ENCODE results near the gene E2F3.
A peak's percentile ranks its signal among the peaks of the same experiment; 100 is the strongest.

DNA sequence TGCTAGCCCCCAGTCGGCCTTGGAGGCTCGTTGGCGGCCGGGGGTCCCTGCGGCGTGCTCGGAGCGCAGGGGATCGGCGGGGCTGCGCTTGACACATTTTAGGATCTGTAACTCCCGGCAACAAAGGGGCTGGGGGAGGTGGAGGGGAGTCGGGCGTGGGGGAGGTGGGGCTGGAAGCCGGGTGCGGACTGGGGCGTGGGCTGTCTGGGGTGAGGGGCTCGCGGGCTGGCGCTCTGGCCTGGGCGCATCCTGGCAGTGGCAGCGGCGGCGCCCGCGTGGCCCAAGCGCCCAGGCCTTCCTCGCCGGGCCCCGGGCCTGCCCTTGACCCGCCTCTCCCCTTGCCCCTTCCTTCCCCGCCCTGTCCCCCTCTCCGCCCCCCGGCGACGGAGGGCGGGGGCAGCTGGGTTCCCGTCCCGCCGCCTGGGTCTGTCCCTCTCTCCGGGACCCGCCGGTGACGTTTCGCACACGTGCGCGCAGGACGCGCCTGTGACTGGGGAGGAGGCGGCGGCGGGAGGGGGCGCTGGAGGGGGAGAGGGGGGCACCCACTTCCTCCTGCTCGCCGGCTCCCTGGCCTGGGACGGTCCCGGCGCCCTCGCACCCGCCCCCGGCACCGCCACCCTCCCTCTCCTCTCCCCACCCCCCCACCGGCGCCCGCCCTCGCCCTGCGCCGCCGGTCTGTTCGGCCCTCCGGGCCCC is 1.5 kb downstream of the E2F3 start:
- TF ChIP-seq, protein P1, sequence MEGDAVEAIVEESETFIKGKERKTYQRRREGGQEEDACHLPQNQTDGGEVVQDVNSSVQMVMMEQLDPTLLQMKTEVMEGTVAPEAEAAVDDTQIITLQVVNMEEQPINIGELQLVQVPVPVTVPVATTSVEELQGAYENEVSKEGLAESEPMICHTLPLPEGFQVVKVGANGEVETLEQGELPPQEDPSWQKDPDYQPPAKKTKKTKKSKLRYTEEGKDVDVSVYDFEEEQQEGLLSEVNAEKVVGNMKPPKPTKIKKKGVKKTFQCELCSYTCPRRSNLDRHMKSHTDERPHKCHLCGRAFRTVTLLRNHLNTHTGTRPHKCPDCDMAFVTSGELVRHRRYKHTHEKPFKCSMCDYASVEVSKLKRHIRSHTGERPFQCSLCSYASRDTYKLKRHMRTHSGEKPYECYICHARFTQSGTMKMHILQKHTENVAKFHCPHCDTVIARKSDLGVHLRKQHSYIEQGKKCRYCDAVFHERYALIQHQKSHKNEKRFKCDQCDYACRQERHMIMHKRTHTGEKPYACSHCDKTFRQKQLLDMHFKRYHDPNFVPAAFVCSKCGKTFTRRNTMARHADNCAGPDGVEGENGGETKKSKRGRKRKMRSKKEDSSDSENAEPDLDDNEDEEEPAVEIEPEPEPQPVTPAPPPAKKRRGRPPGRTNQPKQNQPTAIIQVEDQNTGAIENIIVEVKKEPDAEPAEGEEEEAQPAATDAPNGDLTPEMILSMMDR (IDR thresholded peaks at IDR 0.05): peak in 1 of 5 experiments; percentile 15
- peak; percentile 50 to 76 (median 54) for TF ChIP-seq POLR2AphosphoS5 (IDR thresholded peaks at IDR 0.05)
- TF ChIP-seq POLR2A (IDR thresholded peaks at IDR 0.05): peak; percentile 64

Measured in transverse colon (tissue), 4 donors.